CD4-positive, alpha-beta T cell (primary cell): ENCODE measurements around the gene TMEM25. TPM values are rescaled to one million over a fixed set of nuclear protein-coding genes. Genes with fewer than 3 reads are reported as not detected.

Source experiments
- ATAC-seq: fragments of 200-7000 bp; cut with Tn5 transposase; one replicate; pipeline ENCODE4 v1.10.0; 2022; ENCODE audit warnings: mild to moderate bottlenecking; ENCODE audit not compliant: poor library complexity
- CTCF ChIA-PET: fragments of 350-600 bp; sonication (Branson Sonifier 250); formaldehyde crosslinking; loops from one replicate; lab custom pipeline; 2021; ENCODE audit warnings: antibody characterized with exemption, inconsistent platforms; lab: Charles Lee
- POLR2A ChIA-PET: fragments of 350-600 bp; sonication (Branson Sonifier 250); formaldehyde crosslinking; loops from one replicate; lab custom pipeline; 2021; ENCODE audit warnings: antibody characterized with exemption, inconsistent platforms; lab: Charles Lee
- DNase-seq, 14 experiments: peaks; one replicate each; pipeline ENCODE4 v3.0.0-alpha.2; 2013 to 2020; ENCODE audit warnings: mixed read lengths in 2 of 14
- H3K27ac ChIP-seq, 2 donors: one replicate each; pipeline versions ENCODE4 v1.5.1 to v1.7.0; 2013; ENCODE audit warnings: low read length in 2 of 2, low read depth in 1 of 2, mild to moderate bottlenecking in 1 of 2
- H3K27me3 ChIP-seq, 2 experiments: 1 replicate in 1 of 2; 2 replicates in 1 of 2; pipeline versions ENCODE4 v1.6.1 to v1.7.0; 2013; ENCODE audit warnings: low read length in 2 of 2, control low read depth in 1 of 2, mild to moderate bottlenecking in 1 of 2, moderate library complexity in 1 of 2; ENCODE audit not compliant: insufficient read depth in 2 of 2, control insufficient read depth in 1 of 2
- H3K36me3 ChIP-seq: one replicate; pipeline ENCODE4 v1.6.1; 2013; ENCODE audit warnings: low read length, control low read depth; ENCODE audit not compliant: insufficient read depth
- H3K4me1 ChIP-seq: one replicate; pipeline ENCODE4 v1.6.1; 2013; ENCODE audit warnings: low read length, control low read depth; ENCODE audit not compliant: insufficient read depth
- H3K4me3 ChIP-seq: one replicate; pipeline ENCODE4 v1.5.1; 2013; ENCODE audit warnings: mild to moderate bottlenecking, low read length, moderate library complexity
- H3K9me3 ChIP-seq, 2 experiments: 1 replicate in 1 of 2; 2 replicates in 1 of 2; pipeline versions ENCODE4 v1.6.1 to v1.7.0; 2013; ENCODE audit warnings: low read length in 2 of 2, mild to moderate bottlenecking in 2 of 2, control low read depth in 1 of 2, moderate library complexity in 1 of 2; ENCODE audit not compliant: control insufficient read depth in 1 of 2, insufficient read depth in 1 of 2
- H3K27ac Mint-ChIP-seq: one replicate; pipeline ENCODE4 v1.8.0; 2020; ENCODE audit warnings: mixed read lengths
- H3K27me3 Mint-ChIP-seq: one replicate; pipeline ENCODE4 v1.8.0; 2021; ENCODE audit warnings: mixed read lengths
- H3K36me3 Mint-ChIP-seq: one replicate; pipeline ENCODE4 v1.8.0; 2021; ENCODE audit warnings: low read depth, mixed read lengths
- H3K4me1 Mint-ChIP-seq: one replicate; pipeline ENCODE4 v1.8.0; 2021; ENCODE audit warnings: low read depth, mixed read lengths
- H3K4me3 Mint-ChIP-seq: one replicate; pipeline ENCODE4 v1.8.0; 2020; ENCODE audit warnings: mild to moderate bottlenecking, mixed read lengths
- H3K9me3 Mint-ChIP-seq: one replicate; pipeline ENCODE4 v1.8.0; 2020; ENCODE audit warnings: mixed read lengths
- CTCF ChIP-seq: fragments of 200-600 bp; IDR thresholded peaks from one replicate; pipeline ENCODE4 v1.8.0; 2022; ENCODE audit warnings: antibody characterized with exemption, mild to moderate bottlenecking
- intact Hi-C, 2 experiments: fragments of 100-400 bp; cut with DNase I in 1 of 2; cut with micrococcal nuclease in 1 of 2; formaldehyde crosslinking; loops; one replicate each; pipeline versions ENCODE4 v1.15.1 to v1.9.0; 2023 to 2025; cut with DNase I, micrococcal nuclease
- total RNA-seq, 174 experiments: library from RNA in 2 of 174; stranded (reverse) in 2 of 174; gene quantifications; one replicate each; pipeline ENCODE4 v1.2.3 and lab custom pipeline; 2021 to 2026

Gene TMEM25
- total RNA-seq, 2 experiments from 2014 or later, result 18.3 to 18.5 TPM

- Mint-ChIP-seq H3K27me3 (no peaks in the 10 kb centered on the region), H3K4me3 (no peak overlapping the region), H3K36me3 (peaks cover 52% of the 10 kb centered on the region), H3K9me3 (no peaks in the 10 kb centered on the region), H3K27ac (no peak overlapping the region), H3K4me1 (no peaks in the 10 kb centered on the region)
- no peak for TF ChIP-seq CTCF
- no peak overlapping the region for H3K27ac ChIP-seq
- no peaks in the 10 kb centered on the region for H3K9me3 ChIP-seq
- H3K36me3 ChIP-seq, result peaks cover 26% of the 10 kb centered on the region
- ChIA-PET CTCF (no interaction called here), POLR2A (no interaction called here)
- H3K4me3 ChIP-seq, result no peak overlapping the region
- H3K4me1 ChIP-seq, result no peaks in the 10 kb centered on the region
- ATAC-seq (no peak), DNase-seq (no peak)
- H3K27me3 ChIP-seq, result no peaks in the 10 kb centered on the region
- intact Hi-C loops, result no loop called here
These were observed 16.1 kb downstream of the TMEM25 start for GRCh38 chr11:118547132-118547531.

DNA sequence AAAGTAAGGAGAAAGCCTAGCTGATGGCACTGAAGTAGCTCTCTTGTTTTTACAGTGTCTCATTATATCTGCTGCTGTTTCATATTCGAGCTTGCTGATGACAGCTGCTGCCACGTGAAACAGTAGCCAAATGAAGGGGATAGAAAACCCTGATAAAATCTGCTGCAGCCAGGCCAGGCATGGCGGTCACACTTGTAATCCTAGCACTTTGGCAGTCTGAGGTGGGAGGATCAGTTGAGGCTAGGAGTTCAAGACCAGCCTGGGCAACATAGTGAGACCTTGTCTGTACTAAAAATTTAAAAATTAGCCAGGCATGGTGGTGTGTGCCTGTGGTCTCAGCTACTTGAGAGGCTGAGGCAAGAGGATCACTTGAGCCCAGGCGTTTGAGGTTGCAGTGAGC is 21.3 kb downstream of the TMEM25 start:
- no peak overlapping the region for H3K4me3 ChIP-seq
- ChIA-PET CTCF (no interaction called here), POLR2A (no interaction called here)
- no peaks in the 10 kb centered on the region for H3K27me3 ChIP-seq
- H3K27ac ChIP-seq, result no peak overlapping the region
- no peak for ATAC-seq
- H3K27me3 Mint-ChIP-seq, result no peaks in the 10 kb centered on the region
- no peak for TF ChIP-seq CTCF
- H3K4me1 ChIP-seq, result no peaks in the 10 kb centered on the region
- H3K9me3 Mint-ChIP-seq, result no peaks in the 10 kb centered on the region
- intact Hi-C loops, result no loop called here
- H3K4me3 Mint-ChIP-seq, result no peak overlapping the region
- H3K36me3 Mint-ChIP-seq, result peaks cover 51% of the 10 kb centered on the region
- no peaks in the 10 kb centered on the region for H3K9me3 ChIP-seq
- peaks cover 37% of the 10 kb centered on the region for H3K36me3 ChIP-seq
- H3K4me1 Mint-ChIP-seq, result no peaks in the 10 kb centered on the region
- H3K27ac Mint-ChIP-seq, result no peak overlapping the region
- no peak for DNase-seq

- CTCF ChIA-PET, result no interaction called here
These were observed 29.8 kb downstream of the TMEM25 start for GRCh38 chr11:118560806-118561205.

More at GRCh38 chr11:118560806-118561205, 29.8 kb downstream of the TMEM25 start:
- intact Hi-C loops, result no loop called here
- H3K36me3 ChIP-seq, result peaks cover 9% of the 10 kb centered on the region
- H3K27ac ChIP-seq, result no peak overlapping the region
- no peak for ATAC-seq
- Mint-ChIP-seq H3K4me1 (peaks cover 18% of the 10 kb centered on the region), H3K4me3 (no peak overlapping the region), H3K27me3 (no peaks in the 10 kb centered on the region), H3K9me3 (no peaks in the 10 kb centered on the region), H3K36me3 (peaks cover 35% of the 10 kb centered on the region), H3K27ac (no peak overlapping the region)
- no peak for TF ChIP-seq CTCF
- H3K27me3 ChIP-seq, result no peaks in the 10 kb centered on the region
- no peak for DNase-seq
- H3K9me3 ChIP-seq, result no peaks in the 10 kb centered on the region
- no peak overlapping the region for H3K4me3 ChIP-seq
- H3K4me1 ChIP-seq, result peaks cover 8% of the 10 kb centered on the region
- POLR2A ChIA-PET, result no interaction called here
